ENCODE measurements around the gene KIF4B.

Gene KIF4B

GRCh38 chr5:155052532-155052931 lies 39.0 kb downstream of the KIF4B start:
- DNase-seq (ENCODE audit: low read depth) = no peak

DNA sequence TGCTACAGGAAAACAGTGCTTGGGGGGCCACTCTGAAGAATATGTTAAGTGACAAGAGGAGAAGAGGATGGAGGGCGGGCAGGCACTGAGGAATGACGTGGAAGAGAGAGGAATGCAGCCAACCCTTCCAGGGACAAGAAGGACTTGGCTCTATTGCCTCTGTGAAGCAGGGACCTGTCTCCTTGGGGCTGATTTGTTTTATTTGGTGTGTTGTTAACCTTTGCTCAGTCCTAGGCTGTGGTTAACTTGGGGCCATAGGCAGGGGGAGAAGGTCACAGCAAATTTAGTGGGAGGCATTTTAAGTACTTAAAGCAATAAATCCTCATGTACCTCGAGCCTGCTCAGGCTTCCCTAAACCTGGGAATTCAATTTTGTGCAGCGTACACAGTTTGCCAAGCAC lies 39.9 kb downstream of the KIF4B start:
- no peak for DNase-seq (ENCODE audit: low read depth)

- DNase-seq (ENCODE audit: low read depth) = no peak
Observed at GRCh38 chr5:155056644-155057269, 43.2 kb downstream of the KIF4B start.

DNA sequence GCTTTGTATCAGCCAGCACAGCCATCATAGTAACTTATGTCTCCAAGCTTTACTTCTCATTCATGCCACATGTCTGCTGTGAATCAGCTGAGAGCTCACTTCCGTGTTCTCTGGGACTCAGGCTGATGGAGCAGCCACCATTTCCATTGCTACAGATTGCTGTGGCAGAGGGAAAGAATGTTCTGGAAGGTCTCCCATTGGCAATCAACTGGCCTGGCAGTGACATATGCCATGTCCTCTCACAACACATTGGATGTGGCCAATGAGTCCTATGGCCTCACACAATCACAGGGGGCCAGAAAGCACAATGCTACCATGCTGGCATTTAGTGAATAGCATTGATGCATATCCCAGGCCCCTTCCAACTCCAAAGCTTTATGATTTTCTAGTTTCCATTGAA lies 44.1 kb downstream of the KIF4B start:
- no peak for DNase-seq (ENCODE audit: low read depth)

GRCh38 chr5:155064580-155064979 lies 51.0 kb downstream of the KIF4B start:
- no peak for DNase-seq (ENCODE audit: low read depth)

DNA sequence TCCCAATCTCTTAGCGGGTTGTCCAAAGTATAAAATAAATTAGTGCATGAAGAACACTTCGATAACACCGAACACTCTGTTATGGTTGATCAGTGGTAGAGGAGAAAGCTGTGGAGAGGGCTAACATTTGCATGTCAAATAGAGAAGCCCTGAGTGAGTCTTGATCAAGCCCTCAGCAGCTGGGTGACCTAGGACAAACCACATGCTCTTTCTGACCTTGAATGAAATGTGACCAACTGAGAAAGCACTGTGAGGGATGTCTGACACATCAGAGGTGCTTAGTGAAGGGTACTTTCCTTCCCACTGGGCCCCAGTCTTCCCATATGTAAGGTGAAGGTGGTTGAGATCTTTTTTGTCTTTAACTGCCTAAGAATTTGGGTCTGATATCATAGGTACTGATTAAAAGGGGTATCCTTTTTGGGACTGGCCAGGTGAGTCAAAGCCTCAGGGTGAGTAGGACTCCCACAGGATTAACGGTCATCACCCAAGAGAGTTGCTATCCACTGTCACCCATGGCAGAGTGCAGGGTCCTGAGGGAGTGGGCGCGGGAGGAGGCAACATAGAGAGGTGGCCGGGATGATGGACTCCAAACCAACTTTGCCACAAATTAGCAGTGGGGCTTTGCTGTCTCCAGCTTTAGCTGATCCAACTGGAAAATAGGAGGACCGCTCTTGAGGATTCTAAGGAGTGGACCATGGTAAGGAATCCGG lies 53.5 kb downstream of the KIF4B start:
- no peak for DNase-seq (ENCODE audit: low read depth)
